Measurements from ENCODE around the gene AGBL1. TPM values are rescaled to one million over a fixed set of nuclear protein-coding genes. Genes with fewer than 3 reads are reported as not detected.

The AGBL1 gene
- total RNA-seq, 3 donors from 2014 or later (not counting 1 experiment from before 2014, with no cell fraction given), result not detected

DNA sequence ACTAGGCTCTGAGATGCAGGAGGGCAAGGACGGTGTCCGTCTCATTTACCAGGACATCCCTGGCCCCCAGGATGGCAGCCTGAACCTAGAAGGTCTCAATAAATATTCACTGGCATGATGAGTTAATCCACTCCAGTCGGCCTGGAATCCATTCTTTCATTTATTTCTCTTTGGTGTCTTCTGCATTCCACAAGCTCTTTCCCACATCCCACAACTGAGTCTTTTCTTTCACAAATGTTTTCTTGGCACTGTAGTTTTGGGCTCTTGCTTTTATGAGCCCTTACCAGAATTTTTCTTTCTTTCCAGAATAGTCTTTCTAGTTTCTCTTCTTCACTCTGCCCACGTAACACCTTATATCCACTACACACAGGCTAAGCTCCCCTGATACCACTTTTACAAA lies 778.0 kb downstream of the AGBL1 start:
- Mint-ChIP-seq H3K9me3 (peaks cover 7 to 8% of the 10 kb centered on the region in 2 donors), H3K4me1 (no peaks in the 10 kb centered on the region), H3K4me3 (no peak overlapping the region), H3K27me3 (ENCODE audit: low read depth in 2 of 2) (no peaks in the 10 kb centered on the region), H3K27ac (no peak overlapping the region), H3K36me3 (no peaks in the 10 kb centered on the region)
- 87% methylated on average over 3 of the region's 4 CpGs for WGBS (ENCODE audit: insufficient coverage)
- Histone ChIP-seq H3K4me1 (ENCODE audit: control insufficient read depth, insufficient read depth, low read length) (no peaks in the 10 kb centered on the region), H3K36me3 (ENCODE audit: control insufficient read depth, insufficient read depth, low read length) (no peaks in the 10 kb centered on the region), H3K27ac (ENCODE audit: low read length) (no peak overlapping the region), H3K27me3 (ENCODE audit: control insufficient read depth, insufficient read depth, low read length) (no peaks in the 10 kb centered on the region), H3K4me3 (ENCODE audit: low read length) (no peak overlapping the region), H3K9me3 (ENCODE audit: control insufficient read depth, insufficient read depth, low read length) (no peaks in the 10 kb centered on the region)
- TF ChIP-seq, protein P1, sequence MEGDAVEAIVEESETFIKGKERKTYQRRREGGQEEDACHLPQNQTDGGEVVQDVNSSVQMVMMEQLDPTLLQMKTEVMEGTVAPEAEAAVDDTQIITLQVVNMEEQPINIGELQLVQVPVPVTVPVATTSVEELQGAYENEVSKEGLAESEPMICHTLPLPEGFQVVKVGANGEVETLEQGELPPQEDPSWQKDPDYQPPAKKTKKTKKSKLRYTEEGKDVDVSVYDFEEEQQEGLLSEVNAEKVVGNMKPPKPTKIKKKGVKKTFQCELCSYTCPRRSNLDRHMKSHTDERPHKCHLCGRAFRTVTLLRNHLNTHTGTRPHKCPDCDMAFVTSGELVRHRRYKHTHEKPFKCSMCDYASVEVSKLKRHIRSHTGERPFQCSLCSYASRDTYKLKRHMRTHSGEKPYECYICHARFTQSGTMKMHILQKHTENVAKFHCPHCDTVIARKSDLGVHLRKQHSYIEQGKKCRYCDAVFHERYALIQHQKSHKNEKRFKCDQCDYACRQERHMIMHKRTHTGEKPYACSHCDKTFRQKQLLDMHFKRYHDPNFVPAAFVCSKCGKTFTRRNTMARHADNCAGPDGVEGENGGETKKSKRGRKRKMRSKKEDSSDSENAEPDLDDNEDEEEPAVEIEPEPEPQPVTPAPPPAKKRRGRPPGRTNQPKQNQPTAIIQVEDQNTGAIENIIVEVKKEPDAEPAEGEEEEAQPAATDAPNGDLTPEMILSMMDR (IDR thresholded peaks at IDR 0.05), result no peak
- intact Hi-C loops (cut with micrococcal nuclease), result no loop called here
- no peak for ATAC-seq
- DNase-seq, result no peak

DNA sequence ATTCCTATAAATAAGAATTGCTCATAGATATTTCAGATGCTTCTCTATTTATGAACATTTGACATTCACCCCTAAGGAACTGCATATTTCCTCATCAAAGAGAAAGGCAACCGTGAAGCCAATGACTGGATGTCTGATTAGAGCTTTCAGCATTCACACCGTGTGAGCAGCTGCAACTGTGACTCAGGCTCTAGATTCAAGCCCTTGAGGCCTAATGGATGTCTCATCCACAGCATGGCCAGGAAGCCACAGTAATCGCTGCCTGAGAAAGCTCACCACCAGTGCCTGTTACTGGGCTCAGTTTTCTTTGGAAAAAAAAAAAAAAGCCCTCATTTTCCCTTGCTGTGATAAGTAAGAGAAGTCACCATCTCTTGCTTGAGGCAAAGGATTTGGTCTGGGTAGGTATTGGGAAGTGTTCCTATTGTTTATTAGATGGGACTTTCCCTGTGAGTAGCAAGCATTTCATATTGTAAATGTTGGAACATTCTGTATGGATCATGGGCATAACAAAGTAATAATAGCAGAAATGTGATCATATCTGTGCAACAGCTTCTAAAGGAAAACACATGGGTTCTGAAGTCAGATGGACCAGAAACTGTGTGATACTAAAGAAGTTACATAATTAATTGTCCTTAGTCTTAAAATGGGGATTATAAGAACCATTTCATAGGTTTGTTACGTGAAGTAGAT lies 783.7 kb downstream of the AGBL1 start:
- no peak overlapping the region for H3K27ac ChIP-seq (ENCODE audit: low read length)
- no peaks in the 10 kb centered on the region for H3K9me3 ChIP-seq (ENCODE audit: control insufficient read depth, insufficient read depth, low read length)
- H3K4me3 ChIP-seq (ENCODE audit: low read length), result no peak overlapping the region
- DNase-seq (no peak), ATAC-seq (no peak)
- no peaks in the 10 kb centered on the region for H3K36me3 ChIP-seq (ENCODE audit: control insufficient read depth, insufficient read depth, low read length)
- Mint-ChIP-seq H3K4me3 (no peak overlapping the region), H3K27me3 (ENCODE audit: low read depth in 2 of 2) (no peaks in the 10 kb centered on the region), H3K4me1 (no peaks in the 10 kb centered on the region), H3K36me3 (no peaks in the 10 kb centered on the region), H3K27ac (no peak overlapping the region), H3K9me3 (peaks cover 4 to 8% of the 10 kb centered on the region in 2 donors)
- intact Hi-C loops (cut with micrococcal nuclease), result no loop called here
- 78% methylated on average over 3 of the region's 4 CpGs for WGBS (ENCODE audit: insufficient coverage)
- no peaks in the 10 kb centered on the region for H3K4me1 ChIP-seq (ENCODE audit: control insufficient read depth, insufficient read depth, low read length)
- TF ChIP-seq, protein P1 (IDR thresholded peaks at IDR 0.05), result no peak
- H3K27me3 ChIP-seq (ENCODE audit: control insufficient read depth, insufficient read depth, low read length), result no peaks in the 10 kb centered on the region

- H3K36me3 Mint-ChIP-seq, result no peaks in the 10 kb centered on the region
- H3K9me3 Mint-ChIP-seq, result peaks cover 4 to 6% of the 10 kb centered on the region in 2 donors
- TF ChIP-seq, protein P1 (IDR thresholded peaks at IDR 0.05), result no peak
- H3K36me3 ChIP-seq (ENCODE audit: control insufficient read depth, insufficient read depth, low read length), result no peaks in the 10 kb centered on the region
- no peak overlapping the region for H3K4me3 ChIP-seq (ENCODE audit: low read length)
- intact Hi-C loops (cut with micrococcal nuclease), result no loop called here
- no peaks in the 10 kb centered on the region for H3K9me3 ChIP-seq (ENCODE audit: control insufficient read depth, insufficient read depth, low read length)
- H3K4me1 ChIP-seq (ENCODE audit: control insufficient read depth, insufficient read depth, low read length), result no peaks in the 10 kb centered on the region
- no peak overlapping the region for H3K27ac ChIP-seq (ENCODE audit: low read length)
- H3K27me3 Mint-ChIP-seq (ENCODE audit: low read depth in 2 of 2), result no peaks in the 10 kb centered on the region
- DNase-seq (no peak), ATAC-seq (no peak)
- H3K27me3 ChIP-seq (ENCODE audit: control insufficient read depth, insufficient read depth, low read length), result no peaks in the 10 kb centered on the region
- H3K27ac Mint-ChIP-seq, result no peak overlapping the region
- H3K4me3 Mint-ChIP-seq, result no peak overlapping the region
- H3K4me1 Mint-ChIP-seq, result no peaks in the 10 kb centered on the region
Observed at GRCh38 chr15:86865920-86866319, 786.2 kb downstream of the AGBL1 start.

DNA sequence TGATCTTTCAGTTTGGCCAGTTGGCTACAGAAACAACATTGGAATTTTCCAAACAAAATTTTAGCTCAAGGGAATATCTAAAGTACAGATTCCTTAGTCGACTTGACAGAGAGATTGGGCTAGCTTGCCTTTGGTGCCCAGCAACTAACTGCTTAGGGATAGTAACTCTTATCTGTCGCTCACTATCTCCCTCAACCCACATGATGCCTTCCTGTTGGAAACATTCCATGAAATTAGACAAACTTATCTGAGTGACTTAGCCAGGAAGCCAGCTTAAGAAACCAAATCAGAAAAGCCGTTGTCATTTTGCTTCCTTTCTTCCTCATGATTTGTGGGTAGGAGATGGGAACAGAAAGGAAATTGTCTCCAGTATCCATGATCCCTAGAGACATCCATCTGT lies 791.2 kb downstream of the AGBL1 start:
- 61% methylated on average over 3 of the region's 3 CpGs for WGBS (ENCODE audit: insufficient coverage)
- H3K36me3 Mint-ChIP-seq, result no peaks in the 10 kb centered on the region
- H3K9me3 Mint-ChIP-seq, result peaks cover 5 to 9% of the 10 kb centered on the region in 2 donors
- no peaks in the 10 kb centered on the region for H3K4me1 Mint-ChIP-seq
- no peak overlapping the region for H3K27ac Mint-ChIP-seq
- H3K36me3 ChIP-seq (ENCODE audit: control insufficient read depth, insufficient read depth, low read length), result no peaks in the 10 kb centered on the region
- H3K4me3 ChIP-seq (ENCODE audit: low read length), result no peak overlapping the region
- H3K27ac ChIP-seq (ENCODE audit: low read length), result no peak overlapping the region
- no peak overlapping the region for H3K4me3 Mint-ChIP-seq
- no peaks in the 10 kb centered on the region for H3K9me3 ChIP-seq (ENCODE audit: control insufficient read depth, insufficient read depth, low read length)
- no peak for DNase-seq
- H3K27me3 ChIP-seq (ENCODE audit: control insufficient read depth, insufficient read depth, low read length), result no peaks in the 10 kb centered on the region
- intact Hi-C loops (cut with micrococcal nuclease), result no loop called here
- TF ChIP-seq, protein P1 (IDR thresholded peaks at IDR 0.05), result no peak
- H3K4me1 ChIP-seq (ENCODE audit: control insufficient read depth, insufficient read depth, low read length), result no peaks in the 10 kb centered on the region
- ATAC-seq, result no peak
- no peaks in the 10 kb centered on the region for H3K27me3 Mint-ChIP-seq (ENCODE audit: low read depth in 2 of 2)
